IMR-90 (cell line): Measurements from ENCODE around the gene YBEY. TPM values are rescaled to one million over a fixed set of nuclear protein-coding genes. Genes with fewer than 3 reads are reported as not detected.

ENCODE experiments used
- polyA plus RNA-seq, 3 experiments: library from polyadenylated mRNA; depleted of rRNA; stranded (reverse); fragments of >200 nt; gene quantifications; 2 replicates each; pipeline ENCODE4 v1.2.3, GENCODE V29; 2012; ENCODE audit warnings: low replicate concordance in 1 of 3
- total RNA-seq: library from RNA; depleted of rRNA; stranded (reverse); fragments of >200 nt; gene quantifications from 2 replicates; pipeline ENCODE4 v1.2.3, GENCODE V29; 2012; rRNA removed

Gene YBEY
- total and polyA plus RNA-seq, 2 of the 4 experiments (the other 2 are of a cell fraction) = 5.9 to 26.2 TPM

Other genes starting within 250 kb of the YBEY start
- 208 and 222 TPM in 2 replicates for gene COL6A2, start 188.2 kb upstream of the YBEY start, total RNA-seq
- 1,065 and 1,165 TPM in 2 replicates for gene COL6A2, start 188.2 kb upstream of the YBEY start, polyA plus RNA-seq (2012; rRNA removed)
- gene FTCD, start 130.8 kb upstream of the YBEY start, total RNA-seq = not detected in 2 replicates
- 0.19 and 0.55 TPM in 2 replicates for gene FTCD, start 130.8 kb upstream of the YBEY start, polyA plus RNA-seq (2012; rRNA removed)
- 3.1 and 3.8 TPM in 2 replicates for gene SPATC1L, start 101.9 kb upstream of the YBEY start, total RNA-seq
- gene SPATC1L, start 101.9 kb upstream of the YBEY start, polyA plus RNA-seq (2012; rRNA removed) = 17.2 and 23.4 TPM in 2 replicates
- gene LSS, start 57.6 kb upstream of the YBEY start, total RNA-seq = 35.3 and 43.4 TPM in 2 replicates
- gene LSS, start 57.6 kb upstream of the YBEY start, polyA plus RNA-seq (2012; rRNA removed) = 58.1 and 62.8 TPM in 2 replicates
- 63.1 and 67.5 TPM in 2 replicates for gene MCM3AP, start 731 bp upstream of the YBEY start, total RNA-seq
- gene MCM3AP, start 731 bp upstream of the YBEY start, polyA plus RNA-seq (2012; rRNA removed) = 40.3 and 46.5 TPM in 2 replicates
- 2.5 and 2.7 TPM in 2 replicates for gene C21orf58, start 37.5 kb downstream of the YBEY start, total RNA-seq
- 5.3 and 6.2 TPM in 2 replicates for gene C21orf58, start 37.5 kb downstream of the YBEY start, polyA plus RNA-seq (2012; rRNA removed)
- 10.0 and 14.2 TPM in 2 replicates for gene PCNT, start 37.8 kb downstream of the YBEY start, total RNA-seq
- 19.4 and 19.5 TPM in 2 replicates for gene PCNT, start 37.8 kb downstream of the YBEY start, polyA plus RNA-seq (2012; rRNA removed)
- gene DIP2A, start 172.5 kb downstream of the YBEY start, total RNA-seq = 17.9 and 19.4 TPM in 2 replicates
- 22.7 and 24.3 TPM in 2 replicates for gene DIP2A, start 172.5 kb downstream of the YBEY start, polyA plus RNA-seq (2012; rRNA removed)